ENCODE measurements around the gene VNN1.

Gene VNN1

GRCh38 chr6:132712366-132712765, 1.5 kb downstream of the VNN1 start:
- no peak overlapping the region for H3K27ac ChIP-seq (ENCODE audit: extremely low read depth, low read depth, low read length)
- no peaks in the 10 kb centered on the region for H3K36me3 ChIP-seq (ENCODE audit: control insufficient read depth in 2 of 2, insufficient read depth in 1 of 2, low read length in 2 of 2)
- CTCF ChIA-PET, result interaction anchor here (0.6 to 1.5 kb wide), 5 partner anchors 22 to 433 kb away, joined by 3 to 5 read pairs (median 4); no protein-coding TSS in a partner anchor
- H3K9me3 ChIP-seq (ENCODE audit: control insufficient read depth, insufficient read depth, low read depth, low read length), result no peaks in the 10 kb centered on the region
- TF ChIP-seq ZNF561 (tag by site-specific recombination; IDR thresholded peaks at IDR 0.05; ENCODE audit: borderline replicate concordance), result no peak
- no peak for TF ChIP-seq ZNF600 (tag by site-specific recombination; IDR thresholded peaks at IDR 0.05)
- no peak for TF ChIP-seq ZNF621 (tag by site-specific recombination; IDR thresholded peaks at IDR 0.05)
- no peak for TF ChIP-seq ZNF670 (tag by site-specific recombination; IDR thresholded peaks at IDR 0.05; ENCODE audit: low read depth)
- TF ChIP-seq ZNF521 (tag by site-specific recombination; IDR thresholded peaks at IDR 0.05), result no peak
- no peak for TF ChIP-seq ZNF701 (tag by site-specific recombination; IDR thresholded peaks at IDR 0.05)
- TF ChIP-seq ZNF510 (tag by site-specific recombination; IDR thresholded peaks at IDR 0.05; ENCODE audit: insufficient replicate concordance), result no peak
- no peak for TF ChIP-seq SP7 (tag by site-specific recombination; IDR thresholded peaks at IDR 0.05)
- no peak for TF ChIP-seq OSR2 (tag by site-specific recombination; IDR thresholded peaks at IDR 0.05)
- no peak for TF ChIP-seq ZNF311 (tag by site-specific recombination; IDR thresholded peaks at IDR 0.05; ENCODE audit: borderline replicate concordance)
- no peaks in the 10 kb centered on the region for H3K4me1 ChIP-seq (ENCODE audit: control insufficient read depth, insufficient read depth, low read length)
- POLR2A ChIA-PET, result no interaction called here
- no peak overlapping the region for H3K4me3 ChIP-seq (ENCODE audit: low read depth, low read length)

- Histone ChIP-seq H3K36me3 (ENCODE audit: control insufficient read depth in 2 of 2, insufficient read depth in 1 of 2, low read length in 2 of 2) (no peaks in the 10 kb centered on the region), H3K27ac (ENCODE audit: extremely low read depth, low read depth, low read length) (no peak overlapping the region), H3K4me1 (ENCODE audit: control insufficient read depth, insufficient read depth, low read length) (no peaks in the 10 kb centered on the region), H3K9me3 (ENCODE audit: control insufficient read depth, insufficient read depth, low read depth, low read length) (no peaks in the 10 kb centered on the region), H3K4me3 (ENCODE audit: low read depth, low read length) (no peak overlapping the region)
- CTCF ChIA-PET, result no interaction called here
- TF ChIP-seq ZNF580 (tag by site-specific recombination; IDR thresholded peaks at IDR 0.05) (no peak), ZFHX2 (tag by site-specific recombination; conservative IDR thresholded peaks at IDR 0.05) (no peak), ZNF548 (tag by site-specific recombination; IDR thresholded peaks at IDR 0.05) (no peak), YY1 (tag by site-specific recombination; IDR thresholded peaks at IDR 0.05) (no peak), ZNF23 (tag by site-specific recombination; IDR thresholded peaks at IDR 0.05; ENCODE audit: borderline replicate concordance) (no peak), BCL6B (tag by site-specific recombination; IDR thresholded peaks at IDR 0.05) (no peak), ZFP37 (tag by site-specific recombination; IDR thresholded peaks at IDR 0.05) (no peak), SCRT1 (tag by site-specific recombination; IDR thresholded peaks at IDR 0.05; ENCODE audit: borderline replicate concordance) (no peak), ZNF626 (tag by site-specific recombination; IDR thresholded peaks at IDR 0.05) (no peak), ZNF560 (tag by site-specific recombination; IDR thresholded peaks at IDR 0.05; ENCODE audit: borderline replicate concordance) (no peak)
- TF ChIP-seq, protein P1, sequence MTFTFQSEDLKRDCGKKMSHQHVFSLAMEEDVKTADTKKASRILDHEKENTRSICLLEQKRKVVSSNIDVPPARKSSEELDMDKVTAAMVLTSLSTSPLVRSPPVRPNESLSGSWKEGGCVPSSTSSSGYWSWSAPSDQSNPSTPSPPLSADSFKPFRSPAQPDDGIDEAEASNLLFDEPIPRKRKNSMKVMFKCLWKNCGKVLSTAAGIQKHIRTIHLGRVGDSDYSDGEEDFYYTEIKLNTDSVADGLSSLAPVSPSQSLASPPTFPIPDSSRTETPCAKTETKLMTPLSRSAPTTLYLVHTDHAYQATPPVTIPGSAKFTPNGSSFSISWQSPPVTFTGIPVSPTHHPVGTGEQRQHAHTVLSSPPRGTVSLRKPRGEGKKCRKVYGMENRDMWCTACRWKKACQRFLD (tag by site-specific recombination; IDR thresholded peaks at IDR 0.05), result no peak
- TF ChIP-seq, protein P2, sequence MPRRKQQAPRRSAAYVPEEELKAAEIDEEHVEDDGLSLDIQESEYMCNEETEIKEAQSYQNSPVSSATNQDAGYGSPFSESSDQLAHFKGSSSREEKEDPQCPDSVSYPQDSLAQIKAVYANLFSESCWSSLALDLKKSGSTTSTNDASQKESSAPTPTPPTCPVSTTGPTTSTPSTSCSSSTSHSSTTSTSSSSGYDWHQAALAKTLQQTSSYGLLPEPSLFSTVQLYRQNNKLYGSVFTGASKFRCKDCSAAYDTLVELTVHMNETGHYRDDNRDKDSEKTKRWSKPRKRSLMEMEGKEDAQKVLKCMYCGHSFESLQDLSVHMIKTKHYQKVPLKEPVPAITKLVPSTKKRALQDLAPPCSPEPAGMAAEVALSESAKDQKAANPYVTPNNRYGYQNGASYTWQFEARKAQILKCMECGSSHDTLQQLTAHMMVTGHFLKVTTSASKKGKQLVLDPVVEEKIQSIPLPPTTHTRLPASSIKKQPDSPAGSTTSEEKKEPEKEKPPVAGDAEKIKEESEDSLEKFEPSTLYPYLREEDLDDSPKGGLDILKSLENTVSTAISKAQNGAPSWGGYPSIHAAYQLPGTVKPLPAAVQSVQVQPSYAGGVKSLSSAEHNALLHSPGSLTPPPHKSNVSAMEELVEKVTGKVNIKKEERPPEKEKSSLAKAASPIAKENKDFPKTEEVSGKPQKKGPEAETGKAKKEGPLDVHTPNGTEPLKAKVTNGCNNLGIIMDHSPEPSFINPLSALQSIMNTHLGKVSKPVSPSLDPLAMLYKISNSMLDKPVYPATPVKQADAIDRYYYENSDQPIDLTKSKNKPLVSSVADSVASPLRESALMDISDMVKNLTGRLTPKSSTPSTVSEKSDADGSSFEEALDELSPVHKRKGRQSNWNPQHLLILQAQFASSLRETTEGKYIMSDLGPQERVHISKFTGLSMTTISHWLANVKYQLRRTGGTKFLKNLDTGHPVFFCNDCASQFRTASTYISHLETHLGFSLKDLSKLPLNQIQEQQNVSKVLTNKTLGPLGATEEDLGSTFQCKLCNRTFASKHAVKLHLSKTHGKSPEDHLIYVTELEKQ (tag by site-specific recombination; IDR thresholded peaks at IDR 0.05; ENCODE audit: borderline replicate concordance), result no peak
- TF ChIP-seq, protein P3, sequence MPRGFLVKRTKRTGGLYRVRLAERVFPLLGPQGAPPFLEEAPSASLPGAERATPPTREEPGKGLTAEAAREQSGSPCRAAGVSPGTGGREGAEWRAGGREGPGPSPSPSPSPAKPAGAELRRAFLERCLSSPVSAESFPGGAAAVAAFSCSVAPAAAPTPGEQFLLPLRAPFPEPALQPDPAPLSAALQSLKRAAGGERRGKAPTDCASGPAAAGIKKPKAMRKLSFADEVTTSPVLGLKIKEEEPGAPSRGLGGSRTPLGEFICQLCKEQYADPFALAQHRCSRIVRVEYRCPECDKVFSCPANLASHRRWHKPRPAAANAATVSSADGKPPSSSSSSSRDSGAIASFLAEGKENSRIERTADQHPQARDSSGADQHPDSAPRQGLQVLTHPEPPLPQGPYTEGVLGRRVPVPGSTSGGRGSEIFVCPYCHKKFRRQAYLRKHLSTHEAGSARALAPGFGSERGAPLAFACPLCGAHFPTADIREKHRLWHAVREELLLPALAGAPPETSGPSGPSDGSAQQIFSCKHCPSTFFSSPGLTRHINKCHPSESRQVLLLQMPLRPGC (tag by site-specific recombination; IDR thresholded peaks at IDR 0.05), result no peak
- POLR2A ChIA-PET, result no interaction called here
Measured at GRCh38 chr6:132708771-132709170, 5.1 kb downstream of the VNN1 start.

Measured in HEK293 (cell line).